Muscle of arm (tissue), 12 donors: ENCODE results near the gene CLCN1. TPM values are rescaled to one million over a fixed set of nuclear protein-coding genes. Genes with fewer than 3 reads are reported as not detected.
A peak's percentile ranks its signal among the peaks of the same experiment; 100 is the strongest.

ENCODE experiments used
- DNase-seq: peaks from one replicate; pipeline ENCODE4 v3.0.0-alpha.2; 2013
- polyA plus RNA-seq, 12 donors: library from polyadenylated mRNA; unstranded; fragments of 120-200 nt; gene quantifications; one replicate each; pipeline ENCODE4 v1.2.1, GENCODE V29; 2013; ENCODE audit not compliant: insufficient read length in 12 of 12

Gene CLCN1
- polyA plus RNA-seq, 12 donors, result 0.36 to 4.5 (median 1.9) TPM; not detected in 2

DNA sequence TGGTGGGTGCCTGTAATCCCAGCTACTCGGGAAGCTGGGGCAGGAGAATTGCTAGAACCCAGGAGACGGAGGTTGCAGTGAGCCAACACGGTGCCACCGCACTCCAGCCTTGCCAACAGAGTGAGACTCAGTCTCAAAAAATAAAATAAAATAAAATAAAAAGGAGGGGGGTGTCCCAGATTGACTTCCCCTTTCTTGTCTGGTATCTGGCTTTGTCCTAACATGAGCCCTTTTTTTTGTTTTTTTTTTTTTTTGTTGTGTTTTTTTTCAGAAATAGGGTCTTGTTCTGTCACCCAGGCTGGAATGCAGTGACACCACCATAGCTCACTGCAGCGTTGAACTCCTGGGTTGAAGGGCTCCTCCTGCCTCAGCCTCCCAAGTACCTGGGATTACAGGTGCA lies 23.0 kb upstream of the CLCN1 start:
- DNase-seq, result no peak

- no peak for DNase-seq
These were observed 20.0 kb upstream of the CLCN1 start for GRCh38 chr7:143295870-143296269.

DNA sequence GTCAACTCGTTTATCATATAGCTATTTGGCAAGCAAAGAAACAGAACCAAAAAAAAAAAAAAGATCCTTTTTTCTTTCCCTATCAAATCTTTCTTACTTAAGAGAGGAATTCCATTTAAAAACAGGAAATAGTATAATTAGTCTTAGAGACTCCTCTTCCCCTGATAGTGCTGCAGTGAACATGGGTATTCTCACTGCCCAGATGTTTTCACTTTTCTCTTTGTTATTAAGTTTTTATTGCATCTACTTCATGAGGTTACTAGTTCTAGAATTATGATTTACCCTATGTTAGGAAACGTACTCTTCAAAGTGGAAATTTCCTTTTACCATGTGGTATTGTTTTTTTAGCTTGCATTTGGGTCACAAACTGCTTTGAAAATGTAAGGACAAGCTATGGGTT lies 19.2 kb upstream of the CLCN1 start:
- DNase-seq, result no peak

DNA sequence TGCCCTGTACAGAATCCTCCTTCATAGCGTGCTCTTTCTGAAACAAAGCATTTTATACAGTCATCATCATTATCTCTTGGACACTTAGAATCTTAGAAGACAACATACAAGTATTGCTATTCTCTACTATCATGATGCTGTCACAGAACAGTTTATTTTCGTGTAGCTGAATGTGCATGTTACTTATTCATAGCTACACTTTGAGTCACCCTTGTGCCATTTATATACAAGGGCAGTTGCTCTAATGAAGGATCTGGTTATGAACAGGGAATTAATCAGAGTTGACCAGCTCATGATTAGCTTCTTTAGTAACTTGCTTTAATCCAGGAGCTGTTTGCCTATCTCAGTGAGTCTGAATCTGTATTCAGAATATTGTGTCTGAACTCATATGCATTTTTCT lies 16.6 kb upstream of the CLCN1 start:
- no peak for DNase-seq

- DNase-seq, result no peak
These were observed 16.1 kb upstream of the CLCN1 start for GRCh38 chr7:143299840-143300239.

GRCh38 chr7:143300959-143301935 lies 14.7 kb upstream of the CLCN1 start:
- no peak for DNase-seq

- no peak for DNase-seq
These were observed 12.2 kb upstream of the CLCN1 start for GRCh38 chr7:143303733-143304132.

- no peak for DNase-seq
These were observed 11.0 kb upstream of the CLCN1 start for GRCh38 chr7:143304938-143305337.

GRCh38 chr7:143305423-143306070 lies 10.4 kb upstream of the CLCN1 start:
- no peak for DNase-seq

DNA sequence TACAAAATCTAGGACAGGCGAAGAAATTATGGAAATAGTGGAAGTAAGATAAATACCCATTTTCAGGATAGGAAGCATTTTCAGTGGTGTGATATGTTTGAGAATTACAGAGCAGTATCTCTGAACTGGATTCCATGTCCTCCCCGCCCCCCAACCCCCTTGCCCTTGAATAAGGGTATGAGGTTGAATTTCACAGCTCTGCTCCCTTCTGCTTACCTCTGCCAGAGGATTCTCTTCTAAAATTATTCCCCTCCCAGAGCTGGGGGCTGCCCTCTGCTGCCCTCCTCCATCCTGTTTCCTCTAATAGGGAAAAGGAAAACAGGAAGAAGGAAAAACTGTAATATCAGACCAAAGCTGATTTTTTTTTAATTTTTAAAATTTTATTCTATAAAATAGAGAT lies 7.3 kb upstream of the CLCN1 start:
- no peak for DNase-seq

DNA sequence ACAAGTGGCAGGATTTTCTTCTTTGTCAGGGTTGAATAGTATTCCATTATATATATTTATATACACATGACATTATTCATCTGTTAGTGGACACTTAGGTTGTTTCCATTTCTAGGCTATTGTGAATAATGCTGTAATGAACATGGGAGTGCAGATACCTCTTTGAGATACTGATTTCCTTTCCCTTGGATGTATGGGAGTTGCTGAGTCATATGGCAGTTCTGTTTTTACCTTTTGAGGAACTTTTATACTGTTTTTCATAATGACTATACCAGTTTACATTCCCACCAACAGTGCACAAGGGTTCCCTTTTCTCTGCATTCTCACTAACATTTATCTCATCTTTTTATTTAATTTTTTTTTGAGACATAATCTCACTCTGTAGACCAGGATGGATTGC lies 1.8 kb upstream of the CLCN1 start:
- DNase-seq, result no peak

- no peak for DNase-seq
These were observed 581 bp downstream of the CLCN1 start for GRCh38 chr7:143316492-143316891.

GRCh38 chr7:143318661-143319060 lies 2.8 kb downstream of the CLCN1 start:
- no peak for DNase-seq

GRCh38 chr7:143320620-143321019 lies 4.7 kb downstream of the CLCN1 start:
- DNase-seq, result no peak

DNA sequence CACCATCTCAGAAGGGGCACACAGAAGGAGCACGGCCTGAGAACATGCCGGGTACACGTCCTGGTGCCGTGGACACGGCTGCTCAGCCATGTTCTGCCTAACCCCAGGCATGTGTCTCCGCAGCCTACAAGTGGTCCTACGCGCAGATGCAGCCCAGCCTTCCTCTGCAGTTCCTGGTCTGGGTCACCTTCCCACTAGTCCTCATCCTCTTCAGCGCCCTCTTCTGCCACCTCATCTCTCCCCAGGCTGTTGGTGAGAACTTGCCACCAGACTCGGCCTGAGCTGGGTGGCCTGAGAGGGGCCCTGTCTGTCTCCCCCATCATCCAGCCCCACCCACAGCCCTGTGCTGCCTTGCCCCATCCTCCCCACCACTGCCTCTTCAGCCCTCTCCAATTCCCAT lies 5.3 kb downstream of the CLCN1 start:
- DNase-seq, result no peak

DNA sequence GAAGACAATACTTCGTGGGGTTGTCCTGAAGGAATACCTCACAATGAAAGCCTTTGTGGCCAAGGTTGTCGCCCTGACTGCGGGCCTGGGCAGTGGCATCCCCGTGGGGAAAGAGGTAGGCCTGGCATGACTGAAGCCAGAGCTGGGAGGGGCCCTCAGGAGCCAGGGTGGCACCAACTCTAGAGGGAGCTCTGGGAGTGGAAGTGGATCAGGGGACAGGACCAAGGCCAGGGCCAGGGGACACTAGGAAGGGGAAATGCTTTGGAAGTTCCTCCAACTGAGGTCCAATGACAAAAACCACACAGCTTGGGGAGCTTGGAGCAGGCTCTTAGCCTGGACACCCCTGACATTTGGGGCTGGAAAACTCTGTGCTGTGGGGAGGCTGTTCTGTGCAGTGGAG lies 5.8 kb downstream of the CLCN1 start:
- no peak for DNase-seq

GRCh38 chr7:143322760-143323633 lies 7.1 kb downstream of the CLCN1 start:
- peak; percentile 23 for DNase-seq

DNA sequence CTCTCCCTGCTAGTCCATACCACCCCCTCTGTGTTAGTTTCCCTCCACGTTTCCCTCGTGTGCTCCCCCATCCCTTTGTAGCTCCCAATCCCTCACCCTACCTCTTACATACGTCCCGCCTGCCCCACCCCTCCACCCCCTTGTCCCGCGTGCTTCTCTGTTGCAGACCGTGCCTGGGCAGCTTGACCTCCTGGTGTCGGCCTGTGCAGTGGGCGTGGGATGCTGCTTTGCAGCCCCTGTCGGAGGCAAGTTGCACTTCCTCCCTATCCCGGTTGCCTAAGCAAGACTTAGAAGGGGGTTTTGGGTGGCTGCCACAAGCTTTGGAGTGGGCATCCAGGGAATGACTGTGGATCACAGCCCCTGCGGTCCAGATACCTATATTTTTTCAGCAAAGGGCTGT lies 7.7 kb downstream of the CLCN1 start:
- no peak for DNase-seq

DNA sequence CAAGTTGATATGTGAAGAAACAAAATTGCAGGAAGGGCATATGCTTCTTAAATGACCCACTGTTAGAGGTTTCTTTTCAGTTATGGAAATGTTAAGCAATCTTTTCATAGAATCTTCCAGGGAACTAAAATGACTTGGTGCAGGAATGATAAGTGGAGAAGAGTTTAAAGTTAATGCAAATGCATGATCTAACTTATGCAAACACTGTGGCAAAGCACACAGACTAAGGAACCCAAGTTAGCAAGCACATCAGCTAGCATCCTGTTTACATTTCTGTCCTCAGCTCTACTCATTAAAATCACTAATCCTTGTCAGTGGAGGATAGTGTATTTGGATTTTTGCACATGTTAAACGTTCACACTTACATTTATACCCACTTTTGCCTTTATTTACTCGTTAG lies 9.3 kb downstream of the CLCN1 start:
- no peak for DNase-seq

DNA sequence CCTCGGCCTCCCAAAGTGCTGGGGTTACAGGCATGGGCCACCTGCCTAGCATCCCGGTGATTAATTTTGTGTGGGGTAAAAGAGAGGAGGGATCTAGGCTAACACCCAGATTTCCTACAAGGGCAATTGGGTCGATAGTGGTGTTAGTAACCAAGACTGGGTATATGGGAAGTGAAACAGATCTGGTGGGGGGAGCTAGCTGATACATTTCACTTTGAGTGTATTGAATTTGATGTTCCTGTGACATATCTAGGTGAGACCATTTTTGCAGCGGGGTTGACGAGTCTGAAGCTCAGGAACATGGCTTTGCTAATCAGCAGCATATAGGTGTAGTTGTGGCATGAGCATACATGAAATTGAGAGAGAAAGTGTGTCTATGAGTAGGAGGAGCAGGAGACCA lies 12.0 kb downstream of the CLCN1 start:
- DNase-seq, result no peak

GRCh38 chr7:143329471-143330170 lies 13.7 kb downstream of the CLCN1 start:
- no peak for DNase-seq
